B cell (primary cell): ENCODE measurements around the gene CCDC191. TPM values are rescaled to one million over a fixed set of nuclear protein-coding genes. Genes with fewer than 3 reads are reported as not detected.

Source experiments
- ATAC-seq: fragments of 200-7000 bp; cut with Tn5 transposase; one replicate; pipeline ENCODE4 v1.10.0; 2021; ENCODE audit warnings: low read depth, mild to moderate bottlenecking, moderate number of reproducible peaks, moderate library complexity
- CTCF ChIA-PET: fragments of 350-600 bp; sonication (Branson Sonifier 250); formaldehyde crosslinking; loops from one replicate; lab custom pipeline; 2021; ENCODE audit warnings: antibody characterized with exemption, inconsistent platforms; lab: Charles Lee
- POLR2A ChIA-PET: fragments of 350-600 bp; sonication (Branson Sonifier 250); formaldehyde crosslinking; loops from one replicate; lab custom pipeline; 2021; ENCODE audit warnings: antibody characterized with exemption; lab: Charles Lee
- DNase-seq: peaks from one replicate; pipeline ENCODE4 v3.0.0; 2013
- H2AFZ ChIP-seq: 2 replicates; pipeline ENCODE4 v1.6.1; 2012; ENCODE audit warnings: mild to moderate bottlenecking, low read depth, low read length; ENCODE audit not compliant: insufficient read depth, poor library complexity, severe bottlenecking
- H3K27ac ChIP-seq, 2 donors: 1 replicate in 1 of 2; 2 replicates in 1 of 2; pipeline ENCODE4 v1.5.1; 2012 to 2013; ENCODE audit warnings: low read length in 2 of 2, mild to moderate bottlenecking in 2 of 2, moderate library complexity in 1 of 2
- H3K27me3 ChIP-seq, 4 experiments: fragments of 200-600 bp in 1 of 4; sonication (generic) in 1 of 4; replicated peaks in 1 of 4; 1 replicate in 2 of 4; 2 replicates in 2 of 4; pipeline versions ENCODE4 v1.6.1 to v1.7.0; 2013 to 2016; ENCODE audit warnings: low read length in 3 of 4, mild to moderate bottlenecking in 2 of 4, mixed read lengths in 1 of 4, moderate library complexity in 1 of 4; ENCODE audit not compliant: insufficient read depth in 4 of 4, control insufficient read depth in 3 of 4; ENCODE audit errors: control extremely low read depth in 1 of 4
- H3K36me3 ChIP-seq, 2 experiments: replicated peaks in 1 of 2; 1 replicate in 1 of 2; 2 replicates in 1 of 2; pipeline versions ENCODE4 v1.6.1 to v1.7.1; 2013; ENCODE audit warnings: low read length in 1 of 2; ENCODE audit not compliant: insufficient read depth in 2 of 2, control insufficient read depth in 1 of 2; ENCODE audit errors: control extremely low read depth in 1 of 2, extremely low read depth in 1 of 2
- H3K4me1 ChIP-seq, 2 donors: fragments of 200-600 bp in 1 of 2; sonication (generic) in 1 of 2; 1 replicate in 1 of 2; 2 replicates in 1 of 2; pipeline versions ENCODE4 v1.5.1 to v1.6.1; 2013 to 2017; ENCODE audit warnings: low read length in 2 of 2; ENCODE audit not compliant: control insufficient read depth in 2 of 2, insufficient read depth in 2 of 2
- H3K4me2 ChIP-seq: replicated peaks from 2 replicates; pipeline ENCODE3; 2012; ENCODE audit warnings: mild to moderate bottlenecking, low read depth, low read length; ENCODE audit not compliant: poor library complexity, severe bottlenecking
- H3K4me3 ChIP-seq, 5 experiments: fragments of 200-600 bp in 1 of 5; sonication (generic) in 1 of 5; 1 replicate in 3 of 5; 2 replicates in 2 of 5; pipeline versions ENCODE4 v1.5.1 to v1.7.0; 2011 to 2016; ENCODE audit warnings: low read length in 4 of 5, mild to moderate bottlenecking in 4 of 5, low read depth in 2 of 5, control low read depth in 1 of 5, moderate library complexity in 1 of 5; ENCODE audit not compliant: insufficient read depth in 1 of 5; ENCODE audit errors: control extremely low read depth in 1 of 5, extremely low read depth in 1 of 5
- H3K79me2 ChIP-seq: fragments of 200-600 bp; sonication (generic); one replicate; pipeline ENCODE4 v1.6.0; 2016; ENCODE audit warnings: low read length; ENCODE audit not compliant: control insufficient read depth, insufficient read depth
- H3K9ac ChIP-seq: fragments of 200-600 bp; sonication (generic); 2 replicates; pipeline ENCODE4 v1.6.1; 2017; ENCODE audit warnings: mild to moderate bottlenecking, low read length, moderate library complexity
- H3K9me3 ChIP-seq, 3 donors: one replicate each; pipeline versions ENCODE4 v1.6.1 to v1.7.1; 2013; ENCODE audit warnings: low read length in 2 of 3; ENCODE audit not compliant: control insufficient read depth in 2 of 3, insufficient read depth in 1 of 3; ENCODE audit errors: control extremely low read depth in 1 of 3
- H4K20me1 ChIP-seq: 2 replicates; pipeline ENCODE4 v1.6.0; 2012; ENCODE audit warnings: mild to moderate bottlenecking, low read length; ENCODE audit not compliant: insufficient read depth, control insufficient read depth, poor library complexity, severe bottlenecking
- H3K27ac Mint-ChIP-seq: one replicate; pipeline ENCODE4 v1.8.0; 2021; ENCODE audit warnings: mixed read lengths
- H3K27me3 Mint-ChIP-seq: one replicate; pipeline ENCODE4 v1.8.0; 2021; ENCODE audit warnings: mixed read lengths
- H3K4me1 Mint-ChIP-seq: one replicate; pipeline ENCODE4 v1.8.0; 2021; ENCODE audit warnings: mixed read lengths
- H3K4me3 Mint-ChIP-seq: one replicate; pipeline ENCODE4 v1.8.0; 2021; ENCODE audit warnings: mixed read lengths
- H3K9me3 Mint-ChIP-seq: one replicate; pipeline ENCODE4 v1.8.0; 2022; ENCODE audit warnings: mixed read lengths; ENCODE audit not compliant: insufficient read depth
- CTCF ChIP-seq: fragments of 200-600 bp; IDR thresholded peaks from one replicate; pipeline ENCODE4 v1.8.0; 2022; ENCODE audit warnings: antibody characterized with exemption, mild to moderate bottlenecking
- EZH2 ChIP-seq: IDR thresholded peaks from 2 replicates; pipeline ENCODE4 v1.6.1; 2012; ENCODE audit warnings: borderline replicate concordance, low read depth, mild to moderate bottlenecking, moderate library complexity, low read length; ENCODE audit not compliant: insufficient read depth, poor library complexity, severe bottlenecking
- WGBS: methylation state at CpG from one replicate; pipeline ENCODE4 v1.1.5; 2013; ENCODE audit warnings: missing lambda C conversion rate; ENCODE audit not compliant: insufficient coverage; 5-methylcytosine and 5-hydroxymethylcytosine counted together
- intact Hi-C: fragments of 100-400 bp; cut with micrococcal nuclease; formaldehyde crosslinking; loops from one replicate; pipeline ENCODE4 v1.10.0; 2022
- polyA plus RNA-seq: library from polyadenylated mRNA; depleted of rRNA; stranded (reverse); fragments of >200 nt; gene quantifications from 2 replicates; pipeline ENCODE4 v1.2.3, GENCODE V29; 2012
- total RNA-seq, 2 donors: library from RNA; stranded (reverse); fragments of 120-200 nt in 1 of 2; gene quantifications; 1 replicate in 1 of 2; 2 replicates in 1 of 2; pipeline versions ENCODE4 v1.2.3 to v1.2.4, GENCODE V29; 2013 to 2022

CCDC191 gene
- total and polyA plus RNA-seq, 2 donors (not counting 1 experiment from before 2014, with no cell fraction given): 26.7 to 47.9 TPM

DNA sequence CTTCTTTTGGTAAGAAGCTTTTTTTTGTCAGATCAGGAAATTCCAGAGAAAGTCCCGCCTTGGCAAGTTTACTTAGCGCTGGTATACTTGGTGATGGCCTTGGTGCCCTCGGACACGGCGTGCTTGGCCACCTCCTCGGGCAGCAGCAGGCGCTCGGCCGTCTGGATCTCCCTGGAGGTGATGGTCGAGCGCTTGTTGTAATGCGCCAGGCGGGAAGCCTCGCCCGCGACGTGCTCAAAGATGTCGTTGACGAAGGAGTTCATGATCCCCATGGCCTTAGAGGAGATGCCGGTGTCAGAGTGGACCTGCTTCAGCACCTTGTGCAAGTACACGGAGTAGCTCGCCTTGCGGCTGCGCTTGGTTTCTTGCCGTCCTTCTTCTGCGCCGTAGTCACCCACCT lies 46.9 kb upstream of the CCDC191 start:
- Mint-ChIP-seq H3K27ac (no peak overlapping the region), H3K4me1 (no peaks in the 10 kb centered on the region), H3K27me3 (peaks cover 9% of the 10 kb centered on the region), H3K9me3 (no peaks in the 10 kb centered on the region), H3K4me3 (no peak overlapping the region)
- Histone ChIP-seq H3K79me2 (no peaks in the 10 kb centered on the region), H3K27me3 (no peaks in the 10 kb centered on the region), H2AFZ (no peak overlapping the region), H3K9me3 (no peaks in the 10 kb centered on the region), H3K4me3 (no peak overlapping the region), H3K36me3 (no peaks in the 10 kb centered on the region), H4K20me1 (no peaks in the 10 kb centered on the region), H3K4me1 (no peaks in the 10 kb centered on the region), H3K9ac (no peak overlapping the region), H3K27ac (no peak overlapping the region), H3K4me2 (no peak overlapping the region)
- POLR2A ChIA-PET: no interaction called here
- CTCF ChIA-PET: no interaction called here
- DNase-seq: no peak
- WGBS: 98% methylated on average over 27 of the region's 27 CpGs
- intact Hi-C loops: no loop called here
- ATAC-seq: no peak
- no peak for TF ChIP-seq EZH2
- TF ChIP-seq CTCF: no peak

- POLR2A ChIA-PET: no interaction called here
- intact Hi-C loops: no loop called here
Observed at GRCh38 chr3:114101101-114101500, 44.8 kb upstream of the CCDC191 start.

More at GRCh38 chr3:114101101-114101500, 44.8 kb upstream of the CCDC191 start:
- Mint-ChIP-seq H3K27ac (no peak overlapping the region), H3K4me1 (no peaks in the 10 kb centered on the region), H3K27me3 (peaks cover 9% of the 10 kb centered on the region), H3K4me3 (no peak overlapping the region), H3K9me3 (no peaks in the 10 kb centered on the region)
- CTCF ChIA-PET: interaction anchor here (1.5 kb wide), 1 partner anchor 365 kb away, joined by 5 read pairs; no protein-coding TSS in a partner anchor
- DNase-seq (no peak), ATAC-seq (no peak)
- Histone ChIP-seq H2AFZ (no peak overlapping the region), H4K20me1 (no peaks in the 10 kb centered on the region), H3K4me1 (no peaks in the 10 kb centered on the region), H3K4me2 (no peak overlapping the region), H3K27me3 (no peaks in the 10 kb centered on the region), H3K9me3 (no peaks in the 10 kb centered on the region), H3K79me2 (no peaks in the 10 kb centered on the region), H3K27ac (no peak overlapping the region), H3K4me3 (no peak overlapping the region), H3K36me3 (no peaks in the 10 kb centered on the region), H3K9ac (no peak overlapping the region)
- TF ChIP-seq CTCF: no peak
- no CpG with 5 or more reads among the region's 1 CpG for WGBS
